Keratinocyte (primary cell): ENCODE data around the gene RPL28. TPM values are rescaled to one million over a fixed set of nuclear protein-coding genes. Genes with fewer than 3 reads are reported as not detected.

Experiments used
- DNase-seq: peaks from one replicate; pipeline ENCODE4 v3.0.0-alpha.2; 2011; ENCODE audit warnings: low read depth, missing footprints, low spot score
- FAIRE-seq: peaks from 2 replicates; lab custom pipeline; 2011; peaks lifted over from hg19 to GRCh38; lab: Jason Lieb, UNC
- H2AFZ ChIP-seq: 2 replicates; pipeline ENCODE4 v1.6.0; 2012; ENCODE audit warnings: low read length, control low read depth, inconsistent platforms; ENCODE audit not compliant: control insufficient read depth
- H3K27ac ChIP-seq: 2 replicates; pipeline ENCODE4 v1.5.1; 2011; ENCODE audit warnings: low read length; ENCODE audit not compliant: control insufficient read depth, insufficient read depth
- H3K27me3 ChIP-seq: 3 replicates; pipeline ENCODE4 v1.6.0; 2011; ENCODE audit warnings: low read length; ENCODE audit not compliant: control insufficient read depth, insufficient read depth; ENCODE audit errors: extremely low read depth
- H3K36me3 ChIP-seq, 2 experiments: 2 replicates in 1 of 2; 3 replicates in 1 of 2; pipeline ENCODE4 v1.5.1; 2011; ENCODE audit warnings: low read length in 2 of 2, mild to moderate bottlenecking in 1 of 2; ENCODE audit not compliant: control insufficient read depth in 2 of 2, insufficient read depth in 2 of 2; ENCODE audit errors: extremely low read depth in 1 of 2
- H3K4me1 ChIP-seq: 3 replicates; pipeline ENCODE4 v1.5.1; 2011; ENCODE audit warnings: low read length; ENCODE audit not compliant: control insufficient read depth, insufficient read depth; ENCODE audit errors: extremely low read depth
- H3K4me2 ChIP-seq: 3 replicates; pipeline ENCODE4 v1.6.0; 2011; ENCODE audit warnings: low read depth, low read length; ENCODE audit not compliant: control insufficient read depth, insufficient read depth; ENCODE audit errors: extremely low read depth
- H3K4me3 ChIP-seq, 3 experiments: fragments of 200-600 bp in 1 of 3; sonication (generic) in 1 of 3; 2 replicates in 2 of 3; 3 replicates in 1 of 3; pipeline ENCODE4 v1.5.1; 2011 to 2016; ENCODE audit warnings: low read length in 3 of 3, mild to moderate bottlenecking in 3 of 3, control low read depth in 2 of 3, inconsistent platforms in 1 of 3, low read depth in 1 of 3, mixed read lengths in 1 of 3, mixed run types in 1 of 3, moderate library complexity in 1 of 3; ENCODE audit not compliant: control insufficient read depth in 2 of 3, insufficient read depth in 2 of 3; ENCODE audit errors: extremely low read depth in 1 of 3
- H3K79me2 ChIP-seq: 2 replicates; pipeline ENCODE4 v1.6.0; 2012; ENCODE audit warnings: low read length; ENCODE audit not compliant: control insufficient read depth, insufficient read depth
- H3K9ac ChIP-seq: 3 replicates; pipeline ENCODE4 v1.6.0; 2011; ENCODE audit warnings: low read length; ENCODE audit not compliant: control insufficient read depth, insufficient read depth; ENCODE audit errors: extremely low read depth
- H3K9me1 ChIP-seq: 3 replicates; pipeline ENCODE4 v1.6.0; 2011; ENCODE audit warnings: low read length; ENCODE audit not compliant: control insufficient read depth, insufficient read depth; ENCODE audit errors: extremely low read depth
- H3K9me3 ChIP-seq: 2 replicates; pipeline ENCODE4 v1.5.1; 2012; ENCODE audit warnings: low read depth, low read length; ENCODE audit not compliant: control insufficient read depth
- H4K20me1 ChIP-seq: 3 replicates; pipeline ENCODE4 v1.6.0; 2011; ENCODE audit warnings: low read length; ENCODE audit not compliant: control insufficient read depth, insufficient read depth; ENCODE audit errors: extremely low read depth
- EZH2 ChIP-seq: IDR thresholded peaks from one replicate; pipeline ENCODE4 v1.6.1; 2012; ENCODE audit warnings: inconsistent platforms, mild to moderate bottlenecking, low read length, moderate library complexity
- dilution Hi-C: fragments of 300-500 bp; cut with MboI; formaldehyde crosslinking; loops from one replicate; pipeline ENCODE4 v1.7.0; 2020; ENCODE audit warnings: low sequenced_read_pairs; ENCODE audit not compliant: extremely low pct_ligation_motif_present
- polyA plus RNA-seq, 5 experiments: library from polyadenylated mRNA; depleted of rRNA in 3 of 5; stranded (reverse) in 3 of 5; stranded (forward) in 1 of 5; unstranded in 1 of 5; fragments of >200 nt; gene quantifications; 1 replicate in 1 of 5; 2 replicates in 3 of 5; 3 replicates in 1 of 5; pipeline versions ENCODE4 v1.2.1 to v1.2.3, GENCODE V29; 2011 to 2012; ENCODE audit warnings: missing spikeins in 2 of 5, low read depth in 1 of 5, low replicate concordance in 1 of 5
- TF ChIP-seq, protein P1 (sequence below), 3 experiments: IDR thresholded peaks in 1 of 3; conservative IDR thresholded peaks in 1 of 3; optimal IDR thresholded peaks in 1 of 3; 2 replicates in 2 of 3; 3 replicates in 1 of 3; pipeline versions ENCODE3 to v1.5.1; 2011; ENCODE audit warnings: low read length in 3 of 3, mild to moderate bottlenecking in 3 of 3, moderate library complexity in 2 of 3, control low read depth in 1 of 3, inconsistent platforms in 1 of 3; ENCODE audit not compliant: insufficient read depth in 2 of 3; ENCODE audit errors: extremely low read depth in 1 of 3

Gene RPL28
- polyA plus RNA-seq, 1 donor (not counting 4 experiments of a cell fraction or from before 2014, with no cell fraction given), result 282 TPM

DNA sequence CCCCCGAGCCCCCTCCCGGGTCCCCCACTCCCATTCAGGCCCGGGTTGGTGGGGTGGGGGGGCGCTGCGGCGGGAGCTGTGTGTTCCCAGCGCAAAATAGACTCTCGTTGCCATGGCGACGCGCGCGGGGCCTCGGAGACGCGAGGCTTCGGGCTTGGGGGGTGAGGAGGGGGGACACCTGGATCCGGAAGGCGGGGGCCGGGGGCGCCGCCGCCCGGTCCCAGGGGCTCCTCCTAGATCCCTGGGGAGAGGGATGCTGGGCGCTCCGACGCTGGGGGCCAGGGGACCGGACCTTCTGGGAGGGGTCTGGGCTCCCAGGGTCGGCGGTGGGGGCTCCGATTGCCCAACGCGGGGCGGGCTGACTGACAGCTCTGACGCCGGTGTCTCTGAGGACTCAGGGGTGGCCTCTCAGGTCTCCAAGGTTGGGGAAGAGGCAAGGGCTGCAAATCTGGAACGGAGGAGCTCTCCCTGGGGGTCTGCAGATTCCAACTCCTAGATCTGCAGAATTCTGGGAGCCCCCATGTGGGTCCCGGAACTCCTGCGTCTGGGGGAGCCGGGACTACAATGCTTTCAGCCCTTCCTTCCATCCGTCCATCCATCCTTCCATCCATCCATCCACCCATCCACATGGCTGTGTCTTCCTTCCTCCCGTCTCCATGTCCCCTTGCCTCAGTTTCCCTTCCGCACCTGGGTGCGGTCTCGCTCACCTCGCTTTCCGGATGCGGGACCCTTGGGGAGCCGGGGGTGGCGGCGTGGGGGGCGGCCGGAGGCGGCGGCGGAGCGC, 66.4 kb downstream of the RPL28 start:
- Histone ChIP-seq H3K27me3 (peaks cover 34% of the 10 kb centered on the region), H2AFZ (no peak overlapping the region), H3K4me3 (no peak overlapping the region), H3K27ac (no peak overlapping the region), H3K79me2 (no peaks in the 10 kb centered on the region), H3K9me3 (no peaks in the 10 kb centered on the region), H3K4me1 (peaks cover 13% of the 10 kb centered on the region), H3K9me1 (no peaks in the 10 kb centered on the region), H3K4me2 (no peak overlapping the region), H3K9ac (no peak overlapping the region), H4K20me1 (peaks cover 6% of the 10 kb centered on the region), H3K36me3 (peaks cover 0 to 3% of the 10 kb centered on the region in 2 experiments)
- TF ChIP-seq, protein P1, sequence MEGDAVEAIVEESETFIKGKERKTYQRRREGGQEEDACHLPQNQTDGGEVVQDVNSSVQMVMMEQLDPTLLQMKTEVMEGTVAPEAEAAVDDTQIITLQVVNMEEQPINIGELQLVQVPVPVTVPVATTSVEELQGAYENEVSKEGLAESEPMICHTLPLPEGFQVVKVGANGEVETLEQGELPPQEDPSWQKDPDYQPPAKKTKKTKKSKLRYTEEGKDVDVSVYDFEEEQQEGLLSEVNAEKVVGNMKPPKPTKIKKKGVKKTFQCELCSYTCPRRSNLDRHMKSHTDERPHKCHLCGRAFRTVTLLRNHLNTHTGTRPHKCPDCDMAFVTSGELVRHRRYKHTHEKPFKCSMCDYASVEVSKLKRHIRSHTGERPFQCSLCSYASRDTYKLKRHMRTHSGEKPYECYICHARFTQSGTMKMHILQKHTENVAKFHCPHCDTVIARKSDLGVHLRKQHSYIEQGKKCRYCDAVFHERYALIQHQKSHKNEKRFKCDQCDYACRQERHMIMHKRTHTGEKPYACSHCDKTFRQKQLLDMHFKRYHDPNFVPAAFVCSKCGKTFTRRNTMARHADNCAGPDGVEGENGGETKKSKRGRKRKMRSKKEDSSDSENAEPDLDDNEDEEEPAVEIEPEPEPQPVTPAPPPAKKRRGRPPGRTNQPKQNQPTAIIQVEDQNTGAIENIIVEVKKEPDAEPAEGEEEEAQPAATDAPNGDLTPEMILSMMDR (optimal IDR thresholded peaks at IDR 0.05 in 1 of 3, IDR thresholded peaks at IDR 0.05 in 1 of 3, conservative IDR thresholded peaks at IDR 0.05 in 1 of 3; ENCODE audit: extremely low read depth in 1 of 3, insufficient read depth in 2 of 3, low read length in 3 of 3), result no peak
- peak; percentile 86 for TF ChIP-seq EZH2
- no peak for DNase-seq
- dilution Hi-C loops, result no loop called here
- FAIRE-seq, result no peak

Other genes with a start within 250 kb of the RPL28 start
- gene TNNT1, start 236.7 kb upstream of the RPL28 start, polyA plus RNA-seq, result 89.7 to 113 TPM (median 99.6 TPM) in 3 replicates
- 2.2 to 4.1 TPM (median 3.3 TPM) in 3 replicates for gene TNNI3, start 228.2 kb upstream of the RPL28 start, polyA plus RNA-seq
- gene DNAAF3, start 219.3 kb upstream of the RPL28 start, polyA plus RNA-seq, result 8.5 to 14.3 TPM (median 12.9 TPM) in 3 replicates
- 0.05 to 0.39 TPM (median 0.33 TPM) in 3 replicates for gene SYT5, start 205.6 kb upstream of the RPL28 start, polyA plus RNA-seq
- 0.06 to 0.17 TPM (median 0.09 TPM) in 3 replicates for gene PTPRH, start 176.4 kb upstream of the RPL28 start, polyA plus RNA-seq
- 0.60 to 0.88 TPM (median 0.68 TPM) in 3 replicates for gene TMEM86B, start 157.2 kb upstream of the RPL28 start, polyA plus RNA-seq
- 26.7 to 49.7 TPM (median 27.5 TPM) in 3 replicates for gene PPP6R1, start 126.9 kb upstream of the RPL28 start, polyA plus RNA-seq
- gene HSPBP1, start 105.8 kb upstream of the RPL28 start, polyA plus RNA-seq, result 20.2 to 26.7 TPM (median 24.7 TPM) in 3 replicates
- 0.46 to 1.1 TPM (median 0.98 TPM) in 3 replicates for gene BRSK1, start 101.9 kb upstream of the RPL28 start, polyA plus RNA-seq
- gene TMEM150B, start 60.6 kb upstream of the RPL28 start, polyA plus RNA-seq, result not detected in 3 replicates
- gene KMT5C, start 46.1 kb upstream of the RPL28 start, polyA plus RNA-seq, result 4.3 to 7.4 TPM (median 6.5 TPM) in 3 replicates
- 1.4 to 6.5 TPM (median 1.7 TPM) in 3 replicates for gene COX6B2, start 31.2 kb upstream of the RPL28 start, polyA plus RNA-seq
- gene GARIN5B, start 22.7 kb upstream of the RPL28 start, polyA plus RNA-seq, result not detected in 3 replicates
- 1.6 to 5.1 TPM (median 2.2 TPM) in 3 replicates for gene IL11, start 15.5 kb upstream of the RPL28 start, polyA plus RNA-seq
- gene TMEM190, start 9.1 kb upstream of the RPL28 start, polyA plus RNA-seq, result 0.19 TPM in 1 of 3 replicates, not detected in the others
- 0.23 to 0.31 TPM (median 0.24 TPM) in 3 replicates for gene TMEM238, start 1.6 kb upstream of the RPL28 start, polyA plus RNA-seq
- gene UBE2S, start 21.9 kb downstream of the RPL28 start, polyA plus RNA-seq, result 22.1 to 42.3 TPM (median 31.8 TPM) in 3 replicates
- not detected in 3 replicates for gene SHISA7, start 57.4 kb downstream of the RPL28 start, polyA plus RNA-seq
- 24.5 to 37.7 TPM (median 34.7 TPM) in 3 replicates for gene ISOC2, start 75.7 kb downstream of the RPL28 start, polyA plus RNA-seq
- gene C19orf85, start 78.8 kb downstream of the RPL28 start, polyA plus RNA-seq, result not detected in 3 replicates
- gene ZNF628, start 90.7 kb downstream of the RPL28 start, polyA plus RNA-seq, result 0.22 to 1.5 TPM (median 0.39 TPM) in 3 replicates
- gene NAT14, start 99.3 kb downstream of the RPL28 start, polyA plus RNA-seq, result 11.0 to 12.5 TPM (median 11.9 TPM) in 3 replicates
- not detected in 3 replicates for gene SSC5D, start 102.5 kb downstream of the RPL28 start, polyA plus RNA-seq
- gene SBK2, start 151.2 kb downstream of the RPL28 start, polyA plus RNA-seq, result not detected in 3 replicates
- not detected in 3 replicates for gene SBK3, start 159.6 kb downstream of the RPL28 start, polyA plus RNA-seq
- gene ZNF579, start 194.9 kb downstream of the RPL28 start, polyA plus RNA-seq, result 1.5 to 4.3 TPM (median 2.4 TPM) in 3 replicates
- gene FIZ1, start 213.6 kb downstream of the RPL28 start, polyA plus RNA-seq, result 2.7 to 3.3 TPM (median 2.7 TPM) in 3 replicates
- gene ZNF524, start 214.4 kb downstream of the RPL28 start, polyA plus RNA-seq, result 2.6 to 6.9 TPM (median 3.1 TPM) in 3 replicates
- 1.1 to 2.1 TPM (median 1.7 TPM) in 3 replicates for gene ZNF865, start 219.7 kb downstream of the RPL28 start, polyA plus RNA-seq
- 1.9 to 2.3 TPM (median 2.1 TPM) in 3 replicates for gene ZNF784, start 238.6 kb downstream of the RPL28 start, polyA plus RNA-seq